ENCODE data around the gene ZBED4. TPM values are rescaled to one million over a fixed set of nuclear protein-coding genes. Genes with fewer than 3 reads are reported as not detected.

ZBED4 gene
- total and polyA plus RNA-seq, 2 of the 13 experiments (the other 11 are each of a cell fraction or from before 2014, with no cell fraction given): 5.4 to 9.6 TPM

DNA sequence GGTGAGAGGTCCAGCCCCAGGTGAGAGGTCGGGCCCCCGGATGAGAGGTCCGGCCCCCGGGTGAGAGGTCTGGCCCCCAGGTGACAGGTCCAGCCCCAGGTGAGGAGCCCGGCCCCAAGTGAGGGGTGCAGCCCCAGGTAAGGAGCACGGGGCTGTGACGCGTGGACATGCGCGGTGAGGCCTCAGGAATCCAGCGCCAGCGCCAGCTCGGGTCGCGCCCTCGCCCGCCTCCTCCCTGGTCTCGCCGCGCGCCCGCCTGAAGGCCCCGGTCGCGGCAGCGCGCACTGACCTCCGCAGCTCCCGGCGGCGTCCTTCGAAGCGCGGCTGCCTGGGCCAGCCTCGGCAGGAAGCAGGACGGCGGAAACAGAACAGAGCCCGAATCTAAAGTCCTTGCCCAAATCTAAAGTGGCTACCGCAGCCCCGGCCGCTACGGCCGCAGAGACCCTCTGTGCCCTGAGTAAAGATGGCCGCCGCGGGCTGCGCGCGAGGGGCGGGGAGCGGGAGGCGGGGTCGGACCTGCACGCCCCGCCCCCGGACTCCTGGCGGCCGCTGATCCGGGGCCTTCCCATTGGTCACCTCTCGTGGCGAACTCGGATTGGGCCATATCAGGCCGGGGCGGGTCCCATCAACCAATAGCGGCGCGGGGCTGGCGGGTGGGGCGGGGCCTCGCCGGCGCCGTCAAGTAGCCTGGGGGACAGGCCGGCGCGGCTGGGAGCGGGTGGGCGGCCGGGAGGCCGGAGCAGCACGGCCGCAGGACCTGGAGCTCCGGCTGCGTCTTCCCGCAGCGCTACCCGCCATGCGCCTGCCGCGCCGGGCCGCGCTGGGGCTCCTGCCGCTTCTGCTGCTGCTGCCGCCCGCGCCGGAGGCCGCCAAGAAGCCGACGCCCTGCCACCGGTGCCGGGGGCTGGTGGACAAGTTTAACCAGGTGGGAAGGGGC lies 64.6 kb downstream of the ZBED4 start, which contains the start of the genes ALG12 and CRELD2 (continued):
- TF ChIP-seq ZNF274 (CRISPR knock-in tag; IDR thresholded peaks at IDR 0.05): peak; percentile 63; the same call in 1 of the 2 replicates
- peak; percentile 63; the same call in 1 of the 2 replicates for TF ChIP-seq ZNF124 (CRISPR knock-in tag; IDR thresholded peaks at IDR 0.05)
- peak; percentile 36 for TF ChIP-seq XRCC5 (optimal IDR thresholded peaks at IDR 0.05; ENCODE audit: low read length)
- TF ChIP-seq POLR2G (IDR thresholded peaks at IDR 0.05; ENCODE audit: low read depth, low read length): peak; percentile 79
- TF ChIP-seq GFI1 (CRISPR knock-in tag; IDR thresholded peaks at IDR 0.05; ENCODE audit: borderline replicate concordance): peak; percentile 66; the same call in 1 of the 2 replicates
- TF ChIP-seq, protein P1, sequence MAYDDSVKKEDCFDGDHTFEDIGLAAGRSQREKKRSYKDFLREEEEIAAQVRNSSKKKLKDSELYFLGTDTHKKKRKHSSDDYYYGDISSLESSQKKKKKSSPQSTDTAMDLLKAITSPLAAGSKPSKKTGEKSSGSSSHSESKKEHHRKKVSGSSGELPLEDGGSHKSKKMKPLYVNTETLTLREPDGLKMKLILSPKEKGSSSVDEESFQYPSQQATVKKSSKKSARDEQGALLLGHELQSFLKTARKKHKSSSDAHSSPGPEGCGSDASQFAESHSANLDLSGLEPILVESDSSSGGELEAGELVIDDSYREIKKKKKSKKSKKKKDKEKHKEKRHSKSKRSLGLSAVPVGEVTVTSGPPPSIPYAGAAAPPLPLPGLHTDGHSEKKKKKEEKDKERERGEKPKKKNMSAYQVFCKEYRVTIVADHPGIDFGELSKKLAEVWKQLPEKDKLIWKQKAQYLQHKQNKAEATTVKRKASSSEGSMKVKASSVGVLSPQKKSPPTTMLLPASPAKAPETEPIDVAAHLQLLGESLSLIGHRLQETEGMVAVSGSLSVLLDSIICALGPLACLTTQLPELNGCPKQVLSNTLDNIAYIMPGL (CRISPR knock-in tag; IDR thresholded peaks at IDR 0.05; ENCODE audit: borderline replicate concordance in 1 of 2, low read depth in 1 of 2): peak; percentile 60 to 75; a peak in 3 of 4 replicates
- TF ChIP-seq, protein P2, sequence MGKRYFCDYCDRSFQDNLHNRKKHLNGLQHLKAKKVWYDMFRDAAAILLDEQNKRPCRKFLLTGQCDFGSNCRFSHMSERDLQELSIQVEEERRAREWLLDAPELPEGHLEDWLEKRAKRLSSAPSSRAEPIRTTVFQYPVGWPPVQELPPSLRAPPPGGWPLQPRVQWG (CRISPR knock-in tag; IDR thresholded peaks at IDR 0.05; ENCODE audit: borderline replicate concordance, low read depth): no peak
- peak; percentile 95 for TF ChIP-seq ZFX (CRISPR knock-in tag; IDR thresholded peaks at IDR 0.05; ENCODE audit: low read depth)
- peak; percentile 39 for TF ChIP-seq RAD21 (CRISPR knock-in tag; IDR thresholded peaks at IDR 0.05)
- peak; percentile 11 for TF ChIP-seq RBM39 (IDR thresholded peaks at IDR 0.05; ENCODE audit: low read depth, low read length, poor library complexity, severe bottlenecking)
- TF ChIP-seq, protein P3, sequence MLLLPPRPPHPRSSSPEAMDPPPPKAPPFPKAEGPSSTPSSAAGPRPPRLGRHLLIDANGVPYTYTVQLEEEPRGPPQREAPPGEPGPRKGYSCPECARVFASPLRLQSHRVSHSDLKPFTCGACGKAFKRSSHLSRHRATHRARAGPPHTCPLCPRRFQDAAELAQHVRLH (CRISPR knock-in tag; IDR thresholded peaks at IDR 0.05; ENCODE audit: borderline replicate concordance, low read depth): no peak
- TF ChIP-seq MATR3 (CRISPR knock-in tag; IDR thresholded peaks at IDR 0.05): no peak
- TF ChIP-seq, protein P4, sequence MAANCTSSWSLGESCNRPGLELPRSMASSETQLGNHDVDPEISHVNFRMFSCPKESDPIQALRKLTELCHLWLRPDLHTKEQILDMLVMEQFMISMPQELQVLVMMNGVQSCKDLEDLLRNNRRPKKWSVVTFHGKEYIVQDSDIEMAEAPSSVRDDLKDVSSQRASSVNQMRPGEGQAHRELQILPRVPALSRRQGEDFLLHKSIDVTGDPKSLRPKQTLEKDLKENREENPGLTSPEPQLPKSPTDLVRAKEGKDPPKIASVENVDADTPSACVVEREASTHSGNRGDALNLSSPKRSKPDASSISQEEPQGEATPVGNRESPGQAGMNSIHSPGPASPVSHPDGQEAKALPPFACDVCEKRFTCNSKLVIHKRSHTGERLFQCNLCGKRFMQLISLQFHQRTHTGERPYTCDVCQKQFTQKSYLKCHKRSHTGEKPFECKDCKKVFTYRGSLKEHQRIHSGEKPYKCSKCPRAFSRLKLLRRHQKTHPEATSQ (CRISPR knock-in tag; IDR thresholded peaks at IDR 0.05; ENCODE audit: borderline replicate concordance): 0 out of 2 replicates have a peak, but pooled peaks have one; percentile 20
- peak; percentile 84 for TF ChIP-seq SP2 (CRISPR knock-in tag; IDR thresholded peaks at IDR 0.05)
- TF ChIP-seq, protein P5, sequence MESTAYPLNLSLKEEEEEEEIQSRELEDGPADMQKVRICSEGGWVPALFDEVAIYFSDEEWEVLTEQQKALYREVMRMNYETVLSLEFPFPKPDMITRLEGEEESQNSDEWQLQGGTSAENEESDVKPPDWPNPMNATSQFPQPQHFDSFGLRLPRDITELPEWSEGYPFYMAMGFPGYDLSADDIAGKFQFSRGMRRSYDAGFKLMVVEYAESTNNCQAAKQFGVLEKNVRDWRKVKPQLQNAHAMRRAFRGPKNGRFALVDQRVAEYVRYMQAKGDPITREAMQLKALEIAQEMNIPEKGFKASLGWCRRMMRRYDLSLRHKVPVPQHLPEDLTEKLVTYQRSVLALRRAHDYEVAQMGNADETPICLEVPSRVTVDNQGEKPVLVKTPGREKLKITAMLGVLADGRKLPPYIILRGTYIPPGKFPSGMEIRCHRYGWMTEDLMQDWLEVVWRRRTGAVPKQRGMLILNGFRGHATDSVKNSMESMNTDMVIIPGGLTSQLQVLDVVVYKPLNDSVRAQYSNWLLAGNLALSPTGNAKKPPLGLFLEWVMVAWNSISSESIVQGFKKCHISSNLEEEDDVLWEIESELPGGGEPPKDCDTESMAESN (CRISPR knock-in tag; conservative IDR thresholded peaks at IDR 0.05): no peak; the same call in 1 of the 2 replicates
- TF ChIP-seq REPIN1 (CRISPR knock-in tag; IDR thresholded peaks at IDR 0.05; ENCODE audit: borderline replicate concordance, low read depth): peak; percentile 66; the same call in 1 of the 2 replicates
- TF ChIP-seq, protein P6, sequence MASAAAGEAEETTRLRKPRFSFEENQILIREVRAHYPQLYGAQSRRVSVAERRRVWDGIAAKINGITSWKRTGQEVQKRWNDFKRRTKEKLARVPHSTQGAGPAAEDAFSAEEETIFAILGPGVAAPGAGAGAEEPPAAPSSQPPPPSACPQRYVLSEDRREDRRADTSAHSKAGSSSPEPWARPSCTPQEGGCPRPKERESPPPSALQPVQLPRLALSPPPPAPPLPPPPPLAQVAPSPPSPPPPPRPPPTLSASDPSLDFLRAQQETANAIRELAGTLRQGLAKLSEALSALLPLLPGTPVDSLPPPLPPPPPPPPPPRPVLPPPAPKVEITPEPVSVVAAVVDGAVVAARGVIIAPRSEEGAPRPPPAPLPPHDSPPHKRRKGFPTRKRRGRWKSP (CRISPR knock-in tag; IDR thresholded peaks at IDR 0.05): peak; percentile 83; the same call in 1 of the 2 replicates

All from HepG2 (cell line).